GM12864 (cell line): Measurements from ENCODE around the gene HSDL2.

Experiments
- DNase-seq: peaks from one replicate; pipeline ENCODE4 v3.0.0-alpha.2; 2011; ENCODE audit warnings: low read depth
- H3K4me3 ChIP-seq: 2 replicates; pipeline ENCODE4 v1.5.1; 2011; ENCODE audit warnings: mild to moderate bottlenecking, low read depth, low read length, control low read depth
- CTCF ChIP-seq: IDR thresholded peaks from 2 replicates; pipeline ENCODE4 v1.5.1; 2011; ENCODE audit warnings: low read depth, mild to moderate bottlenecking, moderate library complexity, low read length, control low read depth, inconsistent platforms; ENCODE audit errors: missing control alignments

Gene HSDL2

GRCh38 chr9:112495614-112496013, 115.7 kb downstream of the HSDL2 start:
- H3K4me3 ChIP-seq: no peak overlapping the region
- DNase-seq: no peak
- no peak for TF ChIP-seq CTCF

- H3K4me3 ChIP-seq: no peak overlapping the region
- DNase-seq: no peak
- TF ChIP-seq CTCF: no peak
These were observed 116.3 kb downstream of the HSDL2 start for GRCh38 chr9:112496074-112496722.

DNA sequence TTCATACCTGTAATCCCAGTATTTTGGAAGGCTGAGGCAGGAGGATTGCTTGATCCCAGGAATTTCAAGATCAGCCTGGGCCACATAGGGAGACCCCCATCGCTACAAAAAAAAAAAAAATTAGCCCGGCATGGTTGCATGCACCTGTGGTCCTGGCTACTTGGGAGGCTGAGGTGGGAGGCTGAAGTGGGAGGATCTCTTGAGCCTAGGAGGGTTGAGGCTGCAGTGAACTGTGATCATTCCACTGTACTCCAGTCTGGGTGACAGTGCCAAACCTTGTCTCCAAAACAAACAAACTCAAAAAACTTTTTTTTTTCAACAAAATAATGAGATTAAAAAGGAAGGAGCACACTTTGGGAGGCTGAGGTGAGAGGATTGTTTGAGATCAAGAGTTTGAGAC, 120.9 kb downstream of the HSDL2 start:
- H3K4me3 ChIP-seq: no peak overlapping the region
- no peak for DNase-seq
- no peak for TF ChIP-seq CTCF

DNA sequence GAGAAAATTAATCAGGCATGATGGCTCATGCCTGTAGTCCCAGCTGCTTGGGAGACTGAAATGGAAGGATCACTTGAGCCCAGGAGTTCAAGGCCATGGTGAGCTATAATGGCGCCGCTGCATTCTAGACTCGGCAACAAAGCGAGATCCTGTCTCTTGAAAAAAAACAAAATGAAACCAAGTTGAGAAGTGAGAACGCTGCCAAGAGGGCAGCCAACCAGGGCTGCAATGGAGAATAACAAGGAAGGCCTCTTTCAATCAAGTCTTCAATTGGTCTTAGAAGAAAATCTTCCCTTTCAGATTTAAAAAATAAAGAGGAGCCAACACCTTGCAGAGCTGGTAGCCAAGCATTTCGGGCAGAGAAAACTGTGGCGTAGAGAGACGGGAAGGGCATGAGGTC, 121.4 kb downstream of the HSDL2 start:
- DNase-seq: no peak
- H3K4me3 ChIP-seq: no peak overlapping the region
- TF ChIP-seq CTCF: no peak

- no peak for TF ChIP-seq CTCF
- DNase-seq: no peak
- no peak overlapping the region for H3K4me3 ChIP-seq
These were observed 122.5 kb downstream of the HSDL2 start for GRCh38 chr9:112502175-112502946.

DNA sequence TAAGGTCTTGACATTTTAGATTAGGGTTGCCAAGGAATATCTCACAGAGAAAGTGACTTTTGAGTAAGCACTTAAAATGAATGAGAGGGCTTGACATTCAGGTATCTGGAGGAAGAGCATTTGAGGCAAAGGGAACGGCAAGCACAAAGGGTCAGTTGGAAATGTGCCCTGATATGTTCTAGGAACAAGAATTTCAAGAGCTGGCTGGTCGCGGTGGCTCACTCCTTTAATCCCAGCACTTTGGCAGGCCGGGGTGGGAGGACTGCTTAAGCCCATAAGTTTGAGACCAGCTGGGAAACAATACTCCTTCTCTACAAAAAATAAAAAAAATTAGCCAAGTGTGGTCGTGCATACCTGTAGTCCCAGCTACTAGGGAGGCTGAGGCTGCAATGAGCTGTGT, 123.3 kb downstream of the HSDL2 start:
- no peak for DNase-seq
- no peak overlapping the region for H3K4me3 ChIP-seq
- no peak for TF ChIP-seq CTCF

- no peak for DNase-seq
- no peak for TF ChIP-seq CTCF
- no peak overlapping the region for H3K4me3 ChIP-seq
These were observed 125.2 kb downstream of the HSDL2 start for GRCh38 chr9:112505086-112505485.
